Tibial artery (tissue), 4 donors: Measurements from ENCODE around the gene IL1RAPL1.

Experiments
- DNase-seq, 2 donors: peaks; one replicate each; pipeline ENCODE4 v3.0.0-alpha.2; 2019
- H3K27ac ChIP-seq, 2 donors: fragments of 200-600 bp; sonication (generic) in 1 of 2; 1 replicate in 1 of 2; 2 replicates in 1 of 2; pipeline ENCODE4 v1.5.1; 2018 to 2019; ENCODE audit warnings: mild to moderate bottlenecking in 1 of 2
- H3K27me3 ChIP-seq, 2 donors: fragments of 200-600 bp; sonication (generic) in 1 of 2; one replicate each; pipeline versions ENCODE4 v1.5.1 to v1.6.0; 2016 to 2019
- H3K36me3 ChIP-seq, 3 donors: fragments of 200-600 bp; sonication (generic) in 2 of 3; one replicate each; pipeline ENCODE4 v1.5.1; 2016 to 2019; ENCODE audit warnings: mild to moderate bottlenecking in 2 of 3
- H3K4me1 ChIP-seq, 4 donors: fragments of 200-600 bp; sonication (generic) in 2 of 4; 1 replicate in 3 of 4; 2 replicates in 1 of 4; pipeline ENCODE4 v1.5.1; 2016 to 2019
- H3K4me3 ChIP-seq, 2 donors: fragments of 200-600 bp; sonication (generic) in 1 of 2; 1 replicate in 1 of 2; 2 replicates in 1 of 2; pipeline ENCODE4 v1.5.1; 2018 to 2019; ENCODE audit warnings: mild to moderate bottlenecking in 2 of 2
- H3K9me3 ChIP-seq, 3 donors: fragments of 200-600 bp; sonication (generic) in 1 of 3; one replicate each; pipeline ENCODE4 v1.5.1; 2016 to 2019
- CTCF ChIP-seq, 2 experiments: fragments of 200-600 bp in 1 of 2; fragments of 450-650 bp in 1 of 2; IDR thresholded peaks; one replicate each; pipeline ENCODE4 v1.5.1; 2017 to 2019; ENCODE audit warnings: antibody characterized with exemption in 2 of 2, mild to moderate bottlenecking in 1 of 2, moderate library complexity in 1 of 2
- intact Hi-C: fragments of 100-400 bp; cut with DNase I; formaldehyde crosslinking; loops from one replicate; pipeline ENCODE4 v1.15.0; 2023; ENCODE audit warnings: low total_unique reads

The IL1RAPL1 gene

GRCh38 chrX:28981952-28982351 is 394.7 kb downstream of the IL1RAPL1 start:
- DNase-seq = no peak
- Histone ChIP-seq H3K4me3 (no peak overlapping the region), H3K9me3 (no peaks in the 10 kb centered on the region), H3K27ac (no peak overlapping the region), H3K36me3 (no peaks in the 10 kb centered on the region), H3K27me3 (no peaks in the 10 kb centered on the region), H3K4me1 (no peaks in the 10 kb centered on the region)
- intact Hi-C loops = no loop called here
- no peak for TF ChIP-seq CTCF (IDR thresholded peaks at IDR 0.05)

GRCh38 chrX:28988246-28988645 is 401.0 kb downstream of the IL1RAPL1 start:
- H3K27me3 ChIP-seq = no peaks in the 10 kb centered on the region
- H3K27ac ChIP-seq = no peak overlapping the region
- H3K4me3 ChIP-seq = no peak overlapping the region
- intact Hi-C loops = no loop called here
- no peak for DNase-seq
- no peaks in the 10 kb centered on the region for H3K4me1 ChIP-seq
- TF ChIP-seq CTCF (IDR thresholded peaks at IDR 0.05) = no peak
- H3K36me3 ChIP-seq = no peaks in the 10 kb centered on the region
- H3K9me3 ChIP-seq = no peaks in the 10 kb centered on the region

- DNase-seq = no peak
- no peaks in the 10 kb centered on the region for H3K9me3 ChIP-seq
- H3K27me3 ChIP-seq = no peaks in the 10 kb centered on the region
- no peaks in the 10 kb centered on the region for H3K36me3 ChIP-seq
- intact Hi-C loops = no loop called here
- TF ChIP-seq CTCF (IDR thresholded peaks at IDR 0.05) = no peak
- H3K4me1 ChIP-seq = no peaks in the 10 kb centered on the region
- no peak overlapping the region for H3K27ac ChIP-seq
- H3K4me3 ChIP-seq = no peak overlapping the region
Observed at GRCh38 chrX:28997706-28998463, 410.6 kb downstream of the IL1RAPL1 start.

GRCh38 chrX:28998609-28999135 is 411.4 kb downstream of the IL1RAPL1 start:
- H3K4me1 ChIP-seq = no peaks in the 10 kb centered on the region
- intact Hi-C loops = no loop called here
- H3K9me3 ChIP-seq = no peaks in the 10 kb centered on the region
- no peak for DNase-seq
- no peaks in the 10 kb centered on the region for H3K27me3 ChIP-seq
- no peak overlapping the region for H3K27ac ChIP-seq
- TF ChIP-seq CTCF (IDR thresholded peaks at IDR 0.05) = no peak
- H3K4me3 ChIP-seq = no peak overlapping the region
- no peaks in the 10 kb centered on the region for H3K36me3 ChIP-seq

GRCh38 chrX:29012867-29013266 is 425.6 kb downstream of the IL1RAPL1 start:
- Histone ChIP-seq H3K4me3 (no peak overlapping the region), H3K27me3 (no peaks in the 10 kb centered on the region), H3K4me1 (no peaks in the 10 kb centered on the region), H3K9me3 (peaks cover 0 to 4% (median 3%) of the 10 kb centered on the region in 3 donors), H3K27ac (no peak overlapping the region), H3K36me3 (no peaks in the 10 kb centered on the region)
- no peak for DNase-seq
- intact Hi-C loops = no loop called here
- TF ChIP-seq CTCF (IDR thresholded peaks at IDR 0.05) = no peak
